ENCODE data around the gene VPS37B.
"Not testable (repeated sequence)": the region's sequence is repeated elsewhere in the genome, so short reads cannot be mapped to it uniquely, and the experiment has no call there.

Gene VPS37B

GRCh38 chr12:122882908-122883558 lies 12.9 kb downstream of the VPS37B start:
- TF ChIP-seq CTCF (IDR thresholded peaks at IDR 0.05; ENCODE audit: control insufficient read depth, insufficient read depth, low read depth, low read length, missing control alignments), result no peak
- DNase-seq (ENCODE audit: low read depth), result no peak
- no peak overlapping the region for H3K4me3 ChIP-seq (ENCODE audit: control insufficient read depth, low read depth, low read length)

- TF ChIP-seq CTCF (IDR thresholded peaks at IDR 0.05; ENCODE audit: control insufficient read depth, insufficient read depth, low read depth, low read length, missing control alignments), result peak; percentile 66
- no peak for DNase-seq (ENCODE audit: low read depth)
- no peak overlapping the region for H3K4me3 ChIP-seq (ENCODE audit: control insufficient read depth, low read depth, low read length)
These were observed 15.3 kb downstream of the VPS37B start for GRCh38 chr12:122880668-122881067.

GRCh38 chr12:122880155-122880667 lies 15.7 kb downstream of the VPS37B start:
- DNase-seq (ENCODE audit: low read depth), result no peak
- TF ChIP-seq CTCF (IDR thresholded peaks at IDR 0.05; ENCODE audit: control insufficient read depth, insufficient read depth, low read depth, low read length, missing control alignments), result no peak
- no peak overlapping the region for H3K4me3 ChIP-seq (ENCODE audit: control insufficient read depth, low read depth, low read length)

GRCh38 chr12:122878780-122879612 lies 16.9 kb downstream of the VPS37B start:
- no peak overlapping the region for H3K4me3 ChIP-seq (ENCODE audit: control insufficient read depth, low read depth, low read length)
- no peak for TF ChIP-seq CTCF (IDR thresholded peaks at IDR 0.05; ENCODE audit: control insufficient read depth, insufficient read depth, low read depth, low read length, missing control alignments)
- no peak for DNase-seq (ENCODE audit: low read depth)

GRCh38 chr12:122876731-122877130 lies 19.2 kb downstream of the VPS37B start:
- TF ChIP-seq CTCF (IDR thresholded peaks at IDR 0.05; ENCODE audit: control insufficient read depth, insufficient read depth, low read depth, low read length, missing control alignments), result no peak
- no peak for DNase-seq (ENCODE audit: low read depth)
- no peak overlapping the region for H3K4me3 ChIP-seq (ENCODE audit: control insufficient read depth, low read depth, low read length)

- DNase-seq (ENCODE audit: low read depth); H3K4me3 ChIP-seq (ENCODE audit: control insufficient read depth, low read depth, low read length): not testable (repeated sequence)
These were observed 19.6 kb downstream of the VPS37B start for GRCh38 chr12:122876281-122876680.

- DNase-seq (ENCODE audit: low read depth), result no peak
- TF ChIP-seq CTCF (IDR thresholded peaks at IDR 0.05; ENCODE audit: control insufficient read depth, insufficient read depth, low read depth, low read length, missing control alignments), result no peak
These were observed 20.2 kb downstream of the VPS37B start for GRCh38 chr12:122875590-122876220.

More at GRCh38 chr12:122875590-122876220, 20.2 kb downstream of the VPS37B start:
- H3K4me3 ChIP-seq (ENCODE audit: control insufficient read depth, low read depth, low read length), result no peak overlapping the region

Measured in AG09309 (cell line).